Stimulated activated naive CD8-positive, alpha-beta T cell treated with anti-CD3 and anti-CD28 coated beads, Interleukin-15, amount 100 ng/mL, for 72 hours (primary cell): ENCODE data around the gene TTYH1.
"Not testable (repeated sequence)": the region's sequence is repeated elsewhere in the genome, so short reads cannot be mapped to it uniquely, and the experiment has no call there.

Source experiments
- ATAC-seq: fragments of 150-1000 bp; cut with Tn5 transposase; 2 replicates; pipeline ENCODE4 v1.10.0; 2021; ENCODE audit warnings: mild to moderate bottlenecking, moderate library complexity
- DNase-seq, 2 donors: peaks; one replicate each; pipeline ENCODE4 v3.0.0; 2021 to 2022
- H3K27ac Mint-ChIP-seq, 2 donors: one replicate each; pipeline ENCODE4 v1.8.0; 2022; ENCODE audit warnings: mild to moderate bottlenecking in 2 of 2, mixed read lengths in 2 of 2, moderate library complexity in 2 of 2
- H3K27me3 Mint-ChIP-seq: one replicate; pipeline ENCODE4 v1.8.0; 2022; ENCODE audit warnings: mixed read lengths
- H3K4me1 Mint-ChIP-seq: one replicate; pipeline ENCODE4 v1.8.0; 2022; ENCODE audit warnings: mild to moderate bottlenecking, mixed read lengths
- H3K4me3 Mint-ChIP-seq, 2 donors: one replicate each; pipeline ENCODE4 v1.8.0; 2022; ENCODE audit warnings: mild to moderate bottlenecking in 2 of 2, mixed read lengths in 2 of 2, moderate library complexity in 1 of 2
- H3K9me3 Mint-ChIP-seq, 2 donors: one replicate each; pipeline ENCODE4 v1.8.0; 2022; ENCODE audit warnings: mixed read lengths in 2 of 2

TTYH1 gene

GRCh38 chr19:54436628-54437252 is 21.5 kb downstream of the TTYH1 start:
- Mint-ChIP-seq H3K4me1 (peaks cover 41% of the 10 kb centered on the region), H3K4me3 (no peak overlapping the region), H3K27me3 (no peaks in the 10 kb centered on the region), H3K9me3 (no peaks in the 10 kb centered on the region), H3K27ac (no peak overlapping the region)
- no peak for DNase-seq
- ATAC-seq = no peak

GRCh38 chr19:54439174-54439851 is 24.0 kb downstream of the TTYH1 start:
- ATAC-seq (peak; percentile 53), DNase-seq (no peak)
- Mint-ChIP-seq H3K9me3 (no peaks in the 10 kb centered on the region), H3K27ac (peak overlapping the region in 1 of 2 donors; percentile 74), H3K4me3 (no peak overlapping the region), H3K4me1 (peaks cover 41% of the 10 kb centered on the region), H3K27me3 (no peaks in the 10 kb centered on the region)

DNA sequence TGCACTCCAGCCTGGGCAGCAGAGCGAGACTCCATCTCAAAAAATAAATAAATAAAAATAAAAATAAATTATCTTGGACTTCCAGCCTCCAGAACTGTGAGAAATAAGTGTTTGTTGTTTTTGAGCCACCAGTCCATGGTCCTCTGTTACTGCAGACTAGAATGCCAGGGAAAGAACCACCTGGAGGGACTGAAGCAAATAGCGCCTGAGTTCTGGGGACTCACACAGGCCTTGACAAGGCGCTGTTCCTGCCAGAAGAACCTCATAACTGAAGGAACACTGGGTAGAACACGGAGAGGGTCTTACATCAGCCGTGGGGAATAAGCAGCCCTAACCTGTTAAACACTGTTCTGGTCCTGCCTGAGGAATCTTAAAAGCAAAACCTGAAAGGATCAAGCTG is 25.4 kb downstream of the TTYH1 start:
- Mint-ChIP-seq H3K4me3 (no peak overlapping the region), H3K27me3 (no peaks in the 10 kb centered on the region), H3K27ac (no peak overlapping the region), H3K4me1 (peaks cover 31% of the 10 kb centered on the region), H3K9me3 (no peaks in the 10 kb centered on the region)
- no peak for DNase-seq
- no peak for ATAC-seq

GRCh38 chr19:54444737-54445136 is 29.5 kb downstream of the TTYH1 start:
- DNase-seq (no peak), ATAC-seq (no peak)
- H3K4me3 Mint-ChIP-seq = no peak overlapping the region
- no peaks in the 10 kb centered on the region for H3K27me3 Mint-ChIP-seq
- no peak overlapping the region for H3K27ac Mint-ChIP-seq
- H3K9me3 Mint-ChIP-seq = no peaks in the 10 kb centered on the region
- peaks cover 29% of the 10 kb centered on the region for H3K4me1 Mint-ChIP-seq

DNA sequence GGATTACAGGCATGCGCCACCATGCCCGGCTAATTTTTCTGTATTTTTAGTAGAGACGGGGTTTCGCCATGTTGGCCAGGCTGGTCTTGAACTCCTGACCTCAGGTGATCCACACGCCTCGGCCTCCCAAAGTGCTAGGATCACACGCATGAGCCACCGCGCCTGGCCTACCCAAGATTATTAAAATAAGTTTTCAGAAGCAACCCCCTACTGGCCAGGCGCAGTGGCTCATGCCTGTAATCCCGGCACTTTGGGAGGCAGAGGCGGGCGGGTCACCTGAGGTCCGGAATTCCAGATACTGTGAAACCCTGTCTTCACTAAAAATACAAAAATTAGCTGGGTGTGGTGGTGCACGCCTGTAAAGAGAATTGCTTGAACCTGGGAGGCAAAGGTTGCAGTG is 31.1 kb downstream of the TTYH1 start:
- not testable (repeated sequence) for H3K9me3 Mint-ChIP-seq, H3K27ac Mint-ChIP-seq, DNase-seq, ATAC-seq, H3K4me3 Mint-ChIP-seq, H3K27me3 Mint-ChIP-seq
- peaks cover 42% of the 10 kb centered on the region for H3K4me1 Mint-ChIP-seq

- DNase-seq = no peak
Observed at GRCh38 chr19:54448040-54448773, 32.9 kb downstream of the TTYH1 start.

DNA sequence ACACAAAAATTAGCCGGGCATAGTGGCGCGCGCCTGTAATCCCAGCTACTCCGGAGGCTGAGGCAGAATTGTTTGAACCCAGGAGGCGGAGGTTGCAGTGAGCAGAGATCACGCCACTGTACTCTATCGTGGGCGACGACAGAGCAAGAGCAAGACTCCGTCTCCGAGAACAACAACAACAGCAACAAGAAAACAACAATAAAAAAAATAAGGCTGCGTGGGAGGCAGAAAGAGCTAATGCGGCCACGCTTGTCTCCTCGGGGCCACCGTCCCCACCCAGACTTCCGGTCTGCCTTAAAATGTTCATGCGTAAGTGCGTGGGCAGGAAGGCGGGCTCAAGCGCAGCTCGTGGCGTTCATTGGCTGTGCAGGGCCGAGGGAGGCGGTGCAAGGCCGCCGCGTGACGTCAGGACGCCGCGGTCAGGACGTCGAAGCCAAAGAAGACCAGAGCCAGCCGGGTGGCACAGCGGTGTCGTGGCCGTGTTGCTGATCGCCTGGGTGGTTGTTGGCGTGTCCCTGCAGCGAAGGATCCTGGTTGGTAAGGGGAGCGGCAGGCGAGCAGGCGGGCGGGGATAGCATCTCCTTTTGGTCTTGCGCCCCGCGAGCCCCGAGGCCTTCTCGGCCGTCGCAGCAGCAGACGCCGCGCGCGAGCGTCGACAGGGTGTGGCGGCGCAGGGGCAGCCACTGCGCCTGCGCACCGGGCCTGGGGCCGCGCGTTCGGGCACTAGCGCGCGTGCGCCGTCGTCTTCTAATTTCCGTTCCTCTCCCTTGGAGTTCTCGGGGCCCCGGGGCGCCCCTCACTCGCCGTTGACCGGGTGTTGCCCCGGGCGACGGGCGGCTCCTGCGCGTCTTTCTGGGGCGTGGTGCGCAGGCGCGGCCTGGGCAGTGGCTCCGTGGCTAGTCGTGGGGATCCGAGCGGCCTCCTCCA is 33.8 kb downstream of the TTYH1 start, which contains the start of gene LENG8:
TSS of gene LENG8 (plus strand) at position 426 of the 927 bp plus-strand sequence. CDS start 2,146 bp downstream, outside the sequence.
- H3K27me3 Mint-ChIP-seq = no peaks in the 10 kb centered on the region
- peaks cover 60% of the 10 kb centered on the region for H3K4me1 Mint-ChIP-seq
- H3K9me3 Mint-ChIP-seq = no peaks in the 10 kb centered on the region
- DNase-seq = peak; percentile 99
- peak; percentile 94 for ATAC-seq
- peak within 1 kb of the TSS; percentile 96 to 98 for H3K4me3 Mint-ChIP-seq
- peak within 1 kb of the TSS; percentile 96 to 98 for H3K27ac Mint-ChIP-seq

More at GRCh38 chr19:54448040-54448773, 32.9 kb downstream of the TTYH1 start:
- Mint-ChIP-seq H3K27ac (peak overlapping the region; percentile 93 to 98), H3K4me1 (peaks cover 57% of the 10 kb centered on the region), H3K9me3 (no peaks in the 10 kb centered on the region), H3K27me3 (no peaks in the 10 kb centered on the region), H3K4me3 (peak overlapping the region; percentile 96 to 98)
- ATAC-seq = peak; percentile 10

GRCh38 chr19:54449701-54450069 is 34.4 kb downstream of the TTYH1 start:
- H3K4me1 Mint-ChIP-seq = peaks cover 60% of the 10 kb centered on the region
- no peaks in the 10 kb centered on the region for H3K27me3 Mint-ChIP-seq
- H3K9me3 Mint-ChIP-seq = no peaks in the 10 kb centered on the region
- peak overlapping the region; percentile 96 to 98 for H3K27ac Mint-ChIP-seq
- H3K4me3 Mint-ChIP-seq = peak overlapping the region; percentile 96 to 98
- ATAC-seq (peak; percentile 7), DNase-seq (no peak)

DNA sequence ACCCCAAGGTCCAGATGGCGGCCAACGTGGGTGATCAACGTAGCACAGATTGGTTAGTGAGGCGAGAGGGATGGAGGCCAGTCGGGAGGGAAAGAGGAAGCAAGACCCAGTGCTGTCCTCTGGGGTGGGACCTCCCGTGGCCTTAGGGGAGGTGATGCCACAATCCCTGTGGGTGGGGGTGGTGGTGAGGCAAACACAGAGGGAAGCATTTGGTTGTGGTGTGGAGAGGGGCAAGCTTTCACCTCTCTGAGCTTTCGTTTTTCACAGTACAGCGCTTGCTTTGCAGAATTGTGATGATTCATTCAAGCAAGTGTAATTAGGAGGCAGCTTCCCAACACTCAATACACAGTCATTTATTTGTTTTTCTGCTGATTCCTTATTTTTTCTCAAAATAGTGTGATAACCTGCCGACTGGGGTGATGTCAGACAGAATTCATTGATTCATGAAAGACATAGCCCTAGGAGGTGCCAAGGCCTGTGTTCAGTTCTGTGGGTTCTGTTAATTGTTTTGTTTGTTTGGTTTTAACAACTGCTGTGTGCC is 36.1 kb downstream of the TTYH1 start:
- Mint-ChIP-seq H3K4me3 (peak overlapping the region; percentile 96 to 98), H3K9me3 (no peaks in the 10 kb centered on the region), H3K4me1 (peaks cover 68% of the 10 kb centered on the region), H3K27ac (peak overlapping the region in 1 of 2 donors; percentile 57), H3K27me3 (no peaks in the 10 kb centered on the region)
- DNase-seq = no peak
- ATAC-seq = no peak

- Mint-ChIP-seq H3K27me3 (no peaks in the 10 kb centered on the region), H3K4me3 (no peak overlapping the region), H3K9me3 (no peaks in the 10 kb centered on the region), H3K27ac (peak overlapping the region in 1 of 2 donors; percentile 67), H3K4me1 (peaks cover 65% of the 10 kb centered on the region)
- ATAC-seq = no peak
- no peak for DNase-seq
Observed at GRCh38 chr19:54451997-54452396, 36.7 kb downstream of the TTYH1 start.

DNA sequence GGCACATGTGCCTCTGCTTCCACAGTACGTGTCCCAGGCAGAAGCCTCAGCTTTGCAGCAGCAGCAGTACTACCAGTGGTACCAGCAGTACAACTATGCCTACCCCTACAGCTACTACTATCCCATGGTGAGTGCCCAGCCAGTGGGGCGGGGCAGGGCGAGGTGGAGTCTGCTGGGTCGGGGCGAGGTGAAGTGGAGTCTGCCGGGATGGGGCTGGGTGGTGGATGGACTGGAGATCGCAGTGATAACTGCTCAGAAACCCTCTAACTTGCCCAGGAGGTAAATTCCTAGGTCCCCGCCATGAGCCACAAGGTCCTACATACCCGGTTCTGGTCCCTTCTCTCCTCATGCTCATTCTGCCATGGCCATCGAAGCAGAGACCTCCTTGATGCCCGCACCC is 37.4 kb downstream of the TTYH1 start:
- ATAC-seq = no peak
- DNase-seq = no peak
- peak overlapping the region in 1 of 2 donors; percentile 74 for H3K27ac Mint-ChIP-seq
- peaks cover 59% of the 10 kb centered on the region for H3K4me1 Mint-ChIP-seq
- no peaks in the 10 kb centered on the region for H3K27me3 Mint-ChIP-seq
- H3K4me3 Mint-ChIP-seq = no peak overlapping the region
- H3K9me3 Mint-ChIP-seq = no peaks in the 10 kb centered on the region

DNA sequence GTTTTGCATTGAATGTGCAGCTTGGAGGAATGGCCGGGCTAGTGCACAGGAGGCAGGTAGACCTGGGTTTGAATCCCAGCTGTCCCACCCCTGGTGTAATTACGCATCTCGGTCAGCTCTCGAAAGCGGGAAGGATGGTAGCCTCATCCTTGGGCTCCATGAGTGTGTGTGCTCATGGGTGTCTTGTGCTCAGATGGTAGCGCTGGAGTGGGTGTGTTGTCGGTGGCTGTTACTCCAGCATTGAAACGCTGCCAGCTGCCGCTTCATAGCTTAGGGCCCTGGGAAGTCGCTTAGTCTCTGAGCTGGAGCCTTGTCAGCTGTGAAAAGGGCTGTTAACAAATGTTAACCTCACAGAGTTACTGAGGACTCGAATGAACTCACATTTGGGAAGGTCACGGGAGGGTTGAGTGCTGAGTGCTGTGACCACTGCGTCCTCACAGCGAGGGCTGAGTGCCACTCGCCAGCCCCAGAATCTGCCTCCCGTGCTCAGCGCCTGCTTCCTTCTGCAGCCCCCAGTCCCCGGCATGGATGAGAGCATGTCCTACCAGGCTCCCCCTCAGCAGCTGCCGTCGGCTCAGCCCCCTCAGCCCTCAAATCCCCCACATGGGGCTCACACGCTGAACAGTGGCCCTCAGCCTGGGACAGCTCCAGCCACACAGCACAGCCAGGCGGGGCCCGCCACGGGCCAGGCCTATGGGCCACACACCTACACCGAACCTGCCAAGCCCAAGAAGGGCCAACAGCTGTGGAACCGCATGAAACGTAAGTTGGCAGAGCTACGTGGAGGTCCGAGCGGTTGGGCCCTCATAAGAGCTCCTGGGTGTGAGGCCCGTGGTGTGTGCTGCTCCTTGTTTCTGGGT is 38.9 kb downstream of the TTYH1 start:
- ATAC-seq (no peak), DNase-seq (no peak)
- Mint-ChIP-seq H3K4me3 (no peak overlapping the region), H3K27me3 (no peaks in the 10 kb centered on the region), H3K27ac (no peak overlapping the region), H3K9me3 (no peaks in the 10 kb centered on the region), H3K4me1 (peaks cover 61% of the 10 kb centered on the region)

DNA sequence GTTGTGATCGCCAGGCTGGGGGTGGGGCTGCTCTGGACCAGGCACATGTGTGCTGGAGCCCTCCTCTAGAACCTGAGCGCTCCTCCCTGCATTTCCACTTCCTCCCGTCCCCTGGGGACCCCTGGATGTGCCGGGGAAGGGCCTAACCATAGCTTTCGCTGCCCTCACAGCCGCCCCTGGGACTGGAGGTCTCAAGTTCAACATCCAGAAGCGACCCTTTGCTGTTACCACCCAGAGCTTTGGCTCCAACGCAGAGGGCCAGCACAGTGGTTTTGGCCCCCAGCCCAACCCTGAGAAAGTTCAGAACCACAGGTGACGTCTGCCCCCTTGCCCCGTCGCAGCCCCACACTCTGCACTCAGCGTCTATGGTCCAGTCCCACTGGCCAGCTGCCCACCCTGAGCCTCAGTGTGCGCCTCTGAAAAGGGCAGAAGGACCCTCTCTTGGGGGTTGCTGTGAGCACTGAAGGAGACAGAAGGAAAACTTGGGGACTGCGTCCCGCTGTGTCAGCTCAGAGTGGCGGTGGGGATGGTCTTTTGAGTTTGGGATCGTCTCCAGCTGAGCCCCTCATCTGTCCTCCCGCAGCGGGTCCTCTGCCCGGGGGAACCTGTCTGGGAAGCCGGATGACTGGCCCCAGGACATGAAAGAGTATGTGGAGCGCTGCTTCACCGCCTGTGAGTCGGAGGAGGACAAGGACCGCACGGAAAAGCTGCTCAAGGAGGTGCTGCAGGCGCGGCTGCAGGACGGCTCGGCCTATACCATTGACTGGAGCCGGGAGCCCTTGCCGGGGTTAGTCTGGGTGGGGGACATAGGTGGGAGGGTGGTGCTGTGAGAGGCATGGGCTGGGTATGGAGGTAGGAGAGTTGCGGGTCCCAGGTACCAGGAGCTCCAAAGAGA is 39.8 kb downstream of the TTYH1 start:
- Mint-ChIP-seq H3K4me1 (peaks cover 64% of the 10 kb centered on the region), H3K27ac (no peak overlapping the region)
- ATAC-seq = no peak

More for the DNA sequence above, 39.8 kb downstream of the TTYH1 start:
- Mint-ChIP-seq H3K9me3 (no peaks in the 10 kb centered on the region), H3K4me3 (no peak overlapping the region), H3K27me3 (no peaks in the 10 kb centered on the region)
- DNase-seq = no peak
